Measurements from ENCODE around the gene MCTP2.

The MCTP2 gene

GRCh38 chr15:94230883-94231722, at the start of gene MCTP2:
Gene MCTP2, plus strand, starts transcription at chr15:94231561. Its CDS starts 66,705 bp downstream, at chr15:94298266.
- DNase-seq (ENCODE audit: low read depth, low spot score): peak; percentile 67

- no peak for DNase-seq (ENCODE audit: low read depth, low spot score)
Observed at GRCh38 chr15:94182883-94183282, 48.5 kb upstream of the MCTP2 start.

- DNase-seq (ENCODE audit: low read depth, low spot score): no peak
Observed at GRCh38 chr15:94185547-94186236, 45.7 kb upstream of the MCTP2 start.

GRCh38 chr15:94186770-94187331, 44.5 kb upstream of the MCTP2 start:
- no peak for DNase-seq (ENCODE audit: low read depth, low spot score)

- no peak for DNase-seq (ENCODE audit: low read depth, low spot score)
Observed at GRCh38 chr15:94193906-94194305, 37.5 kb upstream of the MCTP2 start.

- DNase-seq (ENCODE audit: low read depth, low spot score): no peak
Observed at GRCh38 chr15:94196531-94196930, 34.8 kb upstream of the MCTP2 start.

- DNase-seq (ENCODE audit: low read depth, low spot score): no peak
Observed at GRCh38 chr15:94198633-94199032, 32.7 kb upstream of the MCTP2 start.

GRCh38 chr15:94199725-94200124, 31.6 kb upstream of the MCTP2 start:
- DNase-seq (ENCODE audit: low read depth, low spot score): no peak

- no peak for DNase-seq (ENCODE audit: low read depth, low spot score)
Observed at GRCh38 chr15:94203306-94203705, 28.1 kb upstream of the MCTP2 start.

GRCh38 chr15:94205366-94205765, 26.0 kb upstream of the MCTP2 start:
- peak; percentile 13 for DNase-seq (ENCODE audit: low read depth, low spot score)

GRCh38 chr15:94206463-94207167, 24.7 kb upstream of the MCTP2 start:
- peak; percentile 56 for DNase-seq (ENCODE audit: low read depth, low spot score)

- no peak for DNase-seq (ENCODE audit: low read depth, low spot score)
Observed at GRCh38 chr15:94212291-94212690, 19.1 kb upstream of the MCTP2 start.

- DNase-seq (ENCODE audit: low read depth, low spot score): peak; percentile 23
Observed at GRCh38 chr15:94225616-94226015, 5.7 kb upstream of the MCTP2 start.

- DNase-seq (ENCODE audit: low read depth, low spot score): no peak
Observed at GRCh38 chr15:94228611-94229010, 2.8 kb upstream of the MCTP2 start.

- no peak for DNase-seq (ENCODE audit: low read depth, low spot score)
Observed at GRCh38 chr15:94229591-94230369, 1.6 kb upstream of the MCTP2 start.

GRCh38 chr15:94230431-94230882, 904 bp upstream of the MCTP2 start:
- no peak for DNase-seq (ENCODE audit: low read depth, low spot score)

- peak; percentile 14 for DNase-seq (ENCODE audit: low read depth, low spot score)
Observed at GRCh38 chr15:94231723-94232468, 535 bp downstream of the MCTP2 start.

- DNase-seq (ENCODE audit: low read depth, low spot score): no peak
Observed at GRCh38 chr15:94233441-94233840, 2.1 kb downstream of the MCTP2 start.

GRCh38 chr15:94234300-94234699, 2.9 kb downstream of the MCTP2 start:
- no peak for DNase-seq (ENCODE audit: low read depth, low spot score)

- DNase-seq (ENCODE audit: low read depth, low spot score): no peak
Observed at GRCh38 chr15:94235041-94235440, 3.7 kb downstream of the MCTP2 start.

Data from astrocyte of the hippocampus (primary cell).